ENCODE results near the gene NKD2. TPM values are rescaled to one million over a fixed set of nuclear protein-coding genes. Genes with fewer than 3 reads are reported as not detected.

NKD2 gene
- polyA plus RNA-seq, 2 of the 4 experiments (the other 2 are of a cell fraction) = 1.2 to 4.2 TPM

- H3K4me1 ChIP-seq = no peaks in the 10 kb centered on the region
- TF ChIP-seq GATA3 (IDR thresholded peaks at IDR 0.05; ENCODE audit: borderline replicate concordance) = no peak
- TF ChIP-seq ESRRA (IDR thresholded peaks at IDR 0.05; ENCODE audit: borderline replicate concordance, low read length) = no peak
- TF ChIP-seq HOXA7 (CRISPR knock-in tag; IDR thresholded peaks at IDR 0.05) = no peak
- TF ChIP-seq CHD4 (IDR thresholded peaks at IDR 0.05; ENCODE audit: borderline replicate concordance) = no peak
- TF ChIP-seq BCL3 (IDR thresholded peaks at IDR 0.05) = no peak
- TF ChIP-seq EHMT2 (IDR thresholded peaks at IDR 0.05; ENCODE audit: low read depth) = no peak
- TF ChIP-seq FOSL2 (IDR thresholded peaks at IDR 0.05) = no peak
- no peak for TF ChIP-seq FOSL2 (CRISPR knock-in tag; IDR thresholded peaks at IDR 0.05)
- TF ChIP-seq EHF (CRISPR knock-in tag; IDR thresholded peaks at IDR 0.05) = no peak
- no peak for TF ChIP-seq ZSCAN20 (CRISPR knock-in tag; IDR thresholded peaks at IDR 0.05)
- TF ChIP-seq RCOR1 (IDR thresholded peaks at IDR 0.05; ENCODE audit: low read depth, low read length) = no peak
- TF ChIP-seq ELK1 (IDR thresholded peaks at IDR 0.05; ENCODE audit: low read depth, low read length) = no peak
- TF ChIP-seq PBX3 (IDR thresholded peaks at IDR 0.05) = no peak
- no peak for TF ChIP-seq MAX (IDR thresholded peaks at IDR 0.05)
- TF ChIP-seq CBX8 (IDR thresholded peaks at IDR 0.05) = no peak
- TF ChIP-seq E2F6 (IDR thresholded peaks at IDR 0.05; ENCODE audit: borderline replicate concordance, low read depth) = no peak
- TF ChIP-seq ATOH8 (CRISPR knock-in tag; IDR thresholded peaks at IDR 0.05; ENCODE audit: low read depth) = no peak
- no peak for TF ChIP-seq CHD2 (IDR thresholded peaks at IDR 0.05; ENCODE audit: low read length, partially characterized antibody)
- no peak for TF ChIP-seq USF2 (IDR thresholded peaks at IDR 0.05)
- no peak for TF ChIP-seq NR3C1 (IDR thresholded peaks at IDR 0.05)
- POLR2A ChIA-PET = no interaction called here
- no peak overlapping the region for H3K4me3 ChIP-seq
- H3K4me2 ChIP-seq = no peak overlapping the region
- CTCF ChIA-PET = interaction anchor here (1.0 to 1.2 kb wide), 2 partner anchors 26 to 130 kb away, joined by 3 to 4 read pairs; no protein-coding TSS in a partner anchor
- no peak overlapping the region for H3K27ac ChIP-seq
- FAIRE-seq = no peak
- whole genome bisulfite sequencing (ENCODE audit: missing lambda C conversion rate) = 77% methylated on average over 14 of the region's 16 CpGs
- no peaks in the 10 kb centered on the region for H3K9me3 ChIP-seq
- peak in 1 of 2 experiments; percentile 40; a peak in 3 of 6 replicates for ATAC-seq
- DNase-seq (ENCODE audit: low read depth in 1 of 2, low spot score in 1 of 2) = no peak
These were observed 28.6 kb downstream of the NKD2 start for GRCh38 chr5:1037123-1037670.

- Histone ChIP-seq H3K9me3 (no peaks in the 10 kb centered on the region), H3K4me1 (no peaks in the 10 kb centered on the region), H3K4me2 (no peak overlapping the region), H3K27ac (no peak overlapping the region), H3K4me3 (no peak overlapping the region)
- CTCF ChIA-PET = interaction anchor here (1.0 to 1.2 kb wide), 2 partner anchors 27 to 130 kb away, joined by 3 to 4 read pairs; no protein-coding TSS in a partner anchor
- FAIRE-seq (no peak), DNase-seq (ENCODE audit: low read depth in 1 of 2, low spot score in 1 of 2) (no peak), ATAC-seq (no peak)
- WGBS (ENCODE audit: missing lambda C conversion rate) = 94% methylated on average over 31 of the region's 43 CpGs
- no peak for TF ChIP-seq KDM5A (IDR thresholded peaks at IDR 0.05)
- TF ChIP-seq PBX3 (IDR thresholded peaks at IDR 0.05) = no peak
- TF ChIP-seq BCL3 (IDR thresholded peaks at IDR 0.05) = no peak
- POLR2A ChIA-PET = no interaction called here
These were observed 29.2 kb downstream of the NKD2 start for GRCh38 chr5:1037671-1038416.

Measured in A549 (cell line).